ENCODE data around the gene DEFB115. TPM values are rescaled to one million over a fixed set of nuclear protein-coding genes. Genes with fewer than 3 reads are reported as not detected.

DEFB115 gene
- total RNA-seq (2014; rRNA removed; shearing (Covaris generic)) (not detected in 2 replicates), polyA plus RNA-seq (2016; fragmentation: Nextera tagmentation; extraction: Ambion mirVana) (not detected in 2 replicates)

GRCh38 chr20:31257364-31257763 is at the start of gene DEFB115:
Gene DEFB115, plus strand, starts transcription at chr20:31257664. Its CDS starts 0 bp downstream, at chr20:31257664.
- Histone ChIP-seq H3F3A (ENCODE audit: insufficient read depth) (no peaks in the 10 kb centered on the region), H3K9me2 (ENCODE audit: insufficient read depth) (no peaks in the 10 kb centered on the region), H3K27me3 (replicated peaks; ENCODE audit: insufficient read depth) (no peaks in the 10 kb centered on the region), H3K4me3 (no peak within 1 kb of the TSS), H3K4me1 (ENCODE audit: insufficient read depth) (no peaks in the 10 kb centered on the region), H3K79me2 (ENCODE audit: insufficient read depth) (no peaks in the 10 kb centered on the region), H3K9me3 (ENCODE audit: low read depth) (no peaks in the 10 kb centered on the region), H3K4me2 (ENCODE audit: unreplicated experiment) (no peak within 1 kb of the TSS), H3K36me3 (ENCODE audit: low read depth) (no peaks in the 10 kb centered on the region), H2AFZ (no peak within 1 kb of the TSS), H3K9ac (no peak within 1 kb of the TSS), H4K20me1 (ENCODE audit: insufficient read depth) (no peaks in the 10 kb centered on the region), H3K27ac (no peak within 1 kb of the TSS)
- DNase-seq: no peak
- in situ Hi-C loops (cut with MboI): no loop called here
- TF ChIP-seq EZH2 (IDR thresholded peaks at IDR 0.05; ENCODE audit: insufficient read depth, poor library complexity, severe bottlenecking) (no peak), EZH2phosphoT487 (IDR thresholded peaks at IDR 0.05; ENCODE audit: insufficient read depth, low read depth) (no peak)
- 25 to 33% methylated on average over 2 of the region's 2 CpGs for WGBS, 2 experiments (ENCODE audit: low coverage in 1 of 2, low lambda C conversion rate in 2 of 2, missing lambda C conversion rate in 2 of 2)

DNA sequence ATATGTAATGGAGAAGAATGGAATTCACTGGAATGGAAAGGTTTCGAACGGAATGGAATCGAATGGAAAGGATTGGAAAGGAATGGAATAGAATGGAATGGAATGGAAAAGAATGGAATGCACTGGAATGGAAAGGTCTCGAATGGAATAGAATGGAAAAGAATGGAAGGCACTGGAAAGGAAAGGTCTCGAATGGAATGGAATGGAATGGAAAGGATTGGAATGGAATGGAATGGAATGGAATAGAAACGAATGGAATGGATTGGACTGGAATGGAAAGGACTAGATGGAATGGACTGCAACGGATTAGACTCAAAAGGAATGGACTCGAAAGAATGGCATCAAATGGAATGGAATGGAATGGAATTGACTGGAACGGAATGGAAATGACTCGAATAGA is 20.5 kb upstream of the DEFB115 start:
- H4K20me1 ChIP-seq (ENCODE audit: insufficient read depth): no peaks in the 10 kb centered on the region
- no peak overlapping the region for H2AFZ ChIP-seq
- TF ChIP-seq EZH2phosphoT487 (IDR thresholded peaks at IDR 0.05; ENCODE audit: insufficient read depth, low read depth): no peak
- no peak for TF ChIP-seq EZH2 (IDR thresholded peaks at IDR 0.05; ENCODE audit: insufficient read depth, poor library complexity, severe bottlenecking)
- H3K27me3 ChIP-seq (replicated peaks; ENCODE audit: insufficient read depth): no peaks in the 10 kb centered on the region
- no peak for DNase-seq
- H3K27ac ChIP-seq: no peak overlapping the region
- H3K9me2 ChIP-seq (ENCODE audit: insufficient read depth): no peaks in the 10 kb centered on the region
- no peak overlapping the region for H3K9ac ChIP-seq
- no peak overlapping the region for H3K4me3 ChIP-seq
- in situ Hi-C loops (cut with MboI): no loop called here
- H3K9me3 ChIP-seq (ENCODE audit: low read depth): peaks cover 4% of the 10 kb centered on the region
- H3K4me2 ChIP-seq (ENCODE audit: unreplicated experiment): no peak overlapping the region
- H3K36me3 ChIP-seq (ENCODE audit: low read depth): no peaks in the 10 kb centered on the region
- no peaks in the 10 kb centered on the region for H3K79me2 ChIP-seq (ENCODE audit: insufficient read depth)
- H3F3A ChIP-seq (ENCODE audit: insufficient read depth): peaks cover 8% of the 10 kb centered on the region; the same call in 1 of the 2 replicates
- 13 to 18% methylated on average over 10 of the region's 10 CpGs for WGBS, 2 experiments (ENCODE audit: low coverage in 1 of 2, low lambda C conversion rate in 2 of 2, missing lambda C conversion rate in 2 of 2)
- no peaks in the 10 kb centered on the region for H3K4me1 ChIP-seq (ENCODE audit: insufficient read depth)

DNA sequence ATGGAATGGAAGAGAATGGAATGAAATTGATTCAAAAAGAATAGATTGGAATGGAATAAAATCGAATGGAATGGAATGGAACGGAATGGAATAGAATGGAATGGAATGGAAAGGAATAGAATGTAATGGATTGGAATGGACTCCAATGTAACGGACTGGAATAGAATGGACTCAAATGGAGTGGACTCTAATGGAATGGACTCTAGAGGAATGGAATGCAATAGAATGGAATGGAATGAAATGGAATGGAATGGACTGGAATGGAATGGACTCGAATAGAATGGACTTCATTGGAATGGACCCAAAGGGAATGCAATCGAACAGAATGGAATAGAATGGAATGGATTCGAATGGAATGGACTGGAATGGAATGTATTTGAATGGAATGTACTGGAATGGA is 19.7 kb upstream of the DEFB115 start:
- DNase-seq: no peak
- Histone ChIP-seq H3K9me2 (ENCODE audit: insufficient read depth) (no peaks in the 10 kb centered on the region), H3K9me3 (ENCODE audit: low read depth) (peaks cover 4% of the 10 kb centered on the region), H3K9ac (no peak overlapping the region), H3K4me2 (ENCODE audit: unreplicated experiment) (no peak overlapping the region), H3K27ac (no peak overlapping the region), H2AFZ (no peak overlapping the region), H3K4me1 (ENCODE audit: insufficient read depth) (no peaks in the 10 kb centered on the region), H3K4me3 (no peak overlapping the region), H3K79me2 (ENCODE audit: insufficient read depth) (no peaks in the 10 kb centered on the region), H3K27me3 (replicated peaks; ENCODE audit: insufficient read depth) (no peaks in the 10 kb centered on the region), H3F3A (ENCODE audit: insufficient read depth) (peaks cover 8% of the 10 kb centered on the region; the same call in 1 of the 2 replicates), H3K36me3 (ENCODE audit: low read depth) (no peaks in the 10 kb centered on the region), H4K20me1 (ENCODE audit: insufficient read depth) (no peaks in the 10 kb centered on the region)
- in situ Hi-C loops (cut with MboI): no loop called here
- TF ChIP-seq EZH2phosphoT487 (IDR thresholded peaks at IDR 0.05; ENCODE audit: insufficient read depth, low read depth) (no peak), EZH2 (IDR thresholded peaks at IDR 0.05; ENCODE audit: insufficient read depth, poor library complexity, severe bottlenecking) (no peak)
- 16 to 17% methylated on average over 6 of the region's 6 CpGs for WGBS, 2 experiments (ENCODE audit: low coverage in 1 of 2, low lambda C conversion rate in 2 of 2, missing lambda C conversion rate in 2 of 2)

- H3F3A ChIP-seq (ENCODE audit: insufficient read depth): peaks cover 8% of the 10 kb centered on the region; the same call in 1 of the 2 replicates
- H3K27ac ChIP-seq: no peak overlapping the region
- no peaks in the 10 kb centered on the region for H3K27me3 ChIP-seq (replicated peaks; ENCODE audit: insufficient read depth)
- TF ChIP-seq EZH2 (IDR thresholded peaks at IDR 0.05; ENCODE audit: insufficient read depth, poor library complexity, severe bottlenecking): no peak
- no peak for TF ChIP-seq EZH2phosphoT487 (IDR thresholded peaks at IDR 0.05; ENCODE audit: insufficient read depth, low read depth)
- no peak overlapping the region for H3K4me2 ChIP-seq (ENCODE audit: unreplicated experiment)
- H2AFZ ChIP-seq: no peak overlapping the region
- H3K4me3 ChIP-seq: no peak overlapping the region
- H3K9me2 ChIP-seq (ENCODE audit: insufficient read depth): no peaks in the 10 kb centered on the region
- DNase-seq: no peak
- H3K9ac ChIP-seq: no peak overlapping the region
- no peaks in the 10 kb centered on the region for H3K36me3 ChIP-seq (ENCODE audit: low read depth)
- in situ Hi-C loops (cut with MboI): no loop called here
- H4K20me1 ChIP-seq (ENCODE audit: insufficient read depth): no peaks in the 10 kb centered on the region
- WGBS, 2 experiments (ENCODE audit: low coverage in 1 of 2, low lambda C conversion rate in 2 of 2, missing lambda C conversion rate in 2 of 2): 18 to 20% methylated on average over 8 of the region's 8 CpGs
- no peaks in the 10 kb centered on the region for H3K79me2 ChIP-seq (ENCODE audit: insufficient read depth)
- H3K9me3 ChIP-seq (ENCODE audit: low read depth): peaks cover 4% of the 10 kb centered on the region
- H3K4me1 ChIP-seq (ENCODE audit: insufficient read depth): no peaks in the 10 kb centered on the region
Observed at GRCh38 chr20:31239139-31239538, 18.3 kb upstream of the DEFB115 start.

DNA sequence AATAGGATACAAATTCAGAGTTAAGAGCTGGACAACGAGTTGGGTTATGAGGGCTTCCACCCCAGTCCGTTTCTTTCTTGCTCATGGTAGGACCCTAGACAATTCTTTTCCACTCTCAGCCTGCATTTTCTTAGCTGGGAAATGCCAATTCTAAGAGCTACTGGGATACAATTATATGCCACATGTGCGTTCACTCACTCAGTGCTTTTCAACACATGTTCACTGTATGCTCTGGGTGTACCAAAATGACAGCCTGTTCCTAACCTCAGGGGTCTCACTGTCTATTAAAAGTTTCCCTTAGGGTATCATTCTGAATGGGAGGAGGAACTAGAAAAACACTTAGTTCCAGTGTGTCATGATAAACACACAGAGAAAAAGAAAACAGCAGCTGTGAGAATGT is 505 bp upstream of the DEFB115 start:
- WGBS, 2 experiments (ENCODE audit: low coverage in 1 of 2, low lambda C conversion rate in 2 of 2, missing lambda C conversion rate in 2 of 2): 1 to 3% methylated on average over 3 of the region's 3 CpGs
- TF ChIP-seq EZH2 (IDR thresholded peaks at IDR 0.05; ENCODE audit: insufficient read depth, poor library complexity, severe bottlenecking): no peak
- TF ChIP-seq EZH2phosphoT487 (IDR thresholded peaks at IDR 0.05; ENCODE audit: insufficient read depth, low read depth): no peak
- no peaks in the 10 kb centered on the region for H3F3A ChIP-seq (ENCODE audit: insufficient read depth)
- in situ Hi-C loops (cut with MboI): no loop called here
- H3K36me3 ChIP-seq (ENCODE audit: low read depth): no peaks in the 10 kb centered on the region
- H3K27ac ChIP-seq: no peak overlapping the region
- H3K27me3 ChIP-seq (replicated peaks; ENCODE audit: insufficient read depth): no peaks in the 10 kb centered on the region
- H4K20me1 ChIP-seq (ENCODE audit: insufficient read depth): no peaks in the 10 kb centered on the region
- H3K4me2 ChIP-seq (ENCODE audit: unreplicated experiment): no peak overlapping the region
- H3K79me2 ChIP-seq (ENCODE audit: insufficient read depth): no peaks in the 10 kb centered on the region
- H3K4me1 ChIP-seq (ENCODE audit: insufficient read depth): no peaks in the 10 kb centered on the region
- H3K9me2 ChIP-seq (ENCODE audit: insufficient read depth): no peaks in the 10 kb centered on the region
- H2AFZ ChIP-seq: no peak overlapping the region
- no peak overlapping the region for H3K4me3 ChIP-seq
- no peak overlapping the region for H3K9ac ChIP-seq
- no peaks in the 10 kb centered on the region for H3K9me3 ChIP-seq (ENCODE audit: low read depth)
- DNase-seq: no peak

Measured in GM23248 (cell line).